Fibroblast of lung (primary cell): Measurements from ENCODE around the gene SRPRB. TPM values are rescaled to one million over a fixed set of nuclear protein-coding genes. Genes with fewer than 3 reads are reported as not detected.

Source experiments
- DNase-seq, 2 donors: peaks; one replicate each; pipeline versions ENCODE4 v3.0.0 to v3.0.0-alpha.2; 2010; ENCODE audit warnings: low read depth in 2 of 2
- H2AFZ ChIP-seq: 2 replicates; pipeline ENCODE4 v1.5.1; 2012; ENCODE audit warnings: low read length, control low read depth, inconsistent platforms
- H3K27ac ChIP-seq: 2 replicates; pipeline ENCODE4 v1.5.1; 2011; ENCODE audit warnings: low read length, control low read depth; ENCODE audit not compliant: insufficient read depth
- H3K27me3 ChIP-seq: 2 replicates; pipeline ENCODE4 v1.5.1; 2011; ENCODE audit warnings: mild to moderate bottlenecking, low read length; ENCODE audit not compliant: control insufficient read depth, insufficient read depth
- H3K36me3 ChIP-seq: 2 replicates; pipeline ENCODE4 v1.5.1; 2011; ENCODE audit warnings: low read length; ENCODE audit not compliant: control insufficient read depth, insufficient read depth
- H3K4me1 ChIP-seq: 2 replicates; pipeline ENCODE4 v1.5.1; 2011; ENCODE audit warnings: low read length; ENCODE audit not compliant: control insufficient read depth, insufficient read depth; ENCODE audit errors: extremely low read depth
- H3K4me2 ChIP-seq: 2 replicates; pipeline ENCODE4 v1.5.1; 2011; ENCODE audit warnings: low read length, control low read depth; ENCODE audit not compliant: insufficient read depth; ENCODE audit errors: extremely low read depth
- H3K4me3 ChIP-seq, 4 experiments: fragments of 200-600 bp in 1 of 4; sonication (generic) in 1 of 4; replicated peaks in 1 of 4; 2 replicates each; pipeline ENCODE4 v1.5.1; 2011 to 2016; ENCODE audit warnings: low read length in 4 of 4, low read depth in 3 of 4, mild to moderate bottlenecking in 3 of 4, control low read depth in 2 of 4, inconsistent platforms in 1 of 4, mixed read lengths in 1 of 4; ENCODE audit not compliant: insufficient read depth in 1 of 4; ENCODE audit errors: control extremely low read depth in 1 of 4
- H3K79me2 ChIP-seq: 2 replicates; pipeline ENCODE4 v1.5.1; 2012; ENCODE audit warnings: mild to moderate bottlenecking, low read length, inconsistent platforms; ENCODE audit not compliant: control insufficient read depth, insufficient read depth
- H3K9ac ChIP-seq: 2 replicates; pipeline ENCODE4 v1.5.1; 2011; ENCODE audit warnings: mild to moderate bottlenecking, low read length, control low read depth; ENCODE audit not compliant: insufficient read depth
- H3K9me3 ChIP-seq: 2 replicates; pipeline ENCODE4 v1.5.1; 2012; ENCODE audit warnings: low read depth, low read length; ENCODE audit not compliant: control insufficient read depth, insufficient read depth
- H4K20me1 ChIP-seq: 2 replicates; pipeline ENCODE4 v1.5.1; 2011; ENCODE audit warnings: low read length; ENCODE audit not compliant: control insufficient read depth, insufficient read depth; ENCODE audit errors: extremely low read depth
- EZH2 ChIP-seq: IDR thresholded peaks from 2 replicates; pipeline ENCODE4 v1.5.1; 2012; ENCODE audit warnings: low read length, control low read depth, mild to moderate bottlenecking; ENCODE audit errors: missing control alignments
- polyA plus RNA-seq, 2 donors: library from polyadenylated mRNA; depleted of rRNA in 1 of 2; stranded (reverse) in 1 of 2; unstranded in 1 of 2; fragments of >200 nt; gene quantifications; 2 replicates each; pipeline ENCODE4 v1.2.1, GENCODE V29; 2011 to 2012; ENCODE audit warnings: missing spikeins in 1 of 2
- total RNA-seq: library from RNA; depleted of rRNA; stranded (reverse); fragments of >200 nt; gene quantifications from 2 replicates; pipeline ENCODE4 v1.2.1, GENCODE V29; 2014
- TF ChIP-seq, protein P1 (sequence below), 2 donors: IDR thresholded peaks in 1 of 2; conservative IDR thresholded peaks in 1 of 2; 1 replicate in 1 of 2; 2 replicates in 1 of 2; pipeline ENCODE4 v1.5.1; 2011 to 2012; ENCODE audit warnings: low read length in 2 of 2, control low read depth in 1 of 2, inconsistent platforms in 1 of 2, low read depth in 1 of 2, mild to moderate bottlenecking in 1 of 2

The SRPRB gene
- total and polyA plus RNA-seq, 2 donors (not counting 1 experiment from before 2014, with no cell fraction given): 63.1 to 69.2 TPM

DNA sequence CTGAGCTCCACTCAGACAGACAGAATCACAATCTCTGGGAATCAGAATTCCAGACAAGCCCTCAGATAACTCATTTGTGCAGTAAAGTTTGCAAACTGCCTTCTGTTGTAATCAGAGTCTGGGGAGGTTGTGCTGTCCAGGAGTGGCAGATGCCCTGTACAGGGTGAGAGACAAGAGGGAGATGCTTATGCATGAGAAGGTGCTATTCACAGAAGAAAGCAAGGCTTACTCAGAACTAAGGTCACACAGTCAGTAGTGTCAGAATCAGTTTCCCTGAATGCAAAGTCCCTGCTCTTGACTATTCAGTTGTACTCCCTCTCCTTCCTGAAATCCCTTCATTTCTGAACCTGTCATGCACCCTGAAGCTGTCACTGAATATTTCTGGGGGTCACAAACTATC is 43.7 kb downstream of the SRPRB start:
- DNase-seq: no peak
- H3K79me2 ChIP-seq: no peaks in the 10 kb centered on the region
- no peak overlapping the region for H3K9ac ChIP-seq

DNA sequence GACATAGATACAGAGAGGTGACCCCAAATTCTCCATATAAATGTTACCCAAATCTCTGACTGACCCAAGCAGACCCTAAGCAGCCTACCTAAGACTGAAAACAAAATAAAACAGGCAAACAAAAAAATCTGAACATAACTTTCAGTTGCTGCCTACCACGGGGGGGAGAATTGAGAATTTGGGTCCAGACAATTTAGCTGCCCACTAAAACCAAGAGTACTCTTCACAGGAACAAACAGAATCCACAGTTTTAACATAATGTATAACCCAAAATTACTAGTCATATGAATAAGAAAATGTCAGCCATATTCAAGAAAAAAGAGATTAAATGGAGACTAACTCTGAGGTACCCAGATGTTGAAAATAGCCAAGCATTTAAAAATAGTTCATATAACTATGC is 44.4 kb downstream of the SRPRB start:
- no peaks in the 10 kb centered on the region for H3K9me3 ChIP-seq
- no peaks in the 10 kb centered on the region for H4K20me1 ChIP-seq
- H3K4me1 ChIP-seq: no peaks in the 10 kb centered on the region
- no peak overlapping the region for H3K4me3 ChIP-seq
- H3K36me3 ChIP-seq: no peaks in the 10 kb centered on the region
- H2AFZ ChIP-seq: no peak overlapping the region
- H3K27ac ChIP-seq: no peak overlapping the region
- no peak for DNase-seq
- no peaks in the 10 kb centered on the region for H3K79me2 ChIP-seq
- no peak for TF ChIP-seq EZH2
- TF ChIP-seq, protein P1, sequence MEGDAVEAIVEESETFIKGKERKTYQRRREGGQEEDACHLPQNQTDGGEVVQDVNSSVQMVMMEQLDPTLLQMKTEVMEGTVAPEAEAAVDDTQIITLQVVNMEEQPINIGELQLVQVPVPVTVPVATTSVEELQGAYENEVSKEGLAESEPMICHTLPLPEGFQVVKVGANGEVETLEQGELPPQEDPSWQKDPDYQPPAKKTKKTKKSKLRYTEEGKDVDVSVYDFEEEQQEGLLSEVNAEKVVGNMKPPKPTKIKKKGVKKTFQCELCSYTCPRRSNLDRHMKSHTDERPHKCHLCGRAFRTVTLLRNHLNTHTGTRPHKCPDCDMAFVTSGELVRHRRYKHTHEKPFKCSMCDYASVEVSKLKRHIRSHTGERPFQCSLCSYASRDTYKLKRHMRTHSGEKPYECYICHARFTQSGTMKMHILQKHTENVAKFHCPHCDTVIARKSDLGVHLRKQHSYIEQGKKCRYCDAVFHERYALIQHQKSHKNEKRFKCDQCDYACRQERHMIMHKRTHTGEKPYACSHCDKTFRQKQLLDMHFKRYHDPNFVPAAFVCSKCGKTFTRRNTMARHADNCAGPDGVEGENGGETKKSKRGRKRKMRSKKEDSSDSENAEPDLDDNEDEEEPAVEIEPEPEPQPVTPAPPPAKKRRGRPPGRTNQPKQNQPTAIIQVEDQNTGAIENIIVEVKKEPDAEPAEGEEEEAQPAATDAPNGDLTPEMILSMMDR (conservative IDR thresholded peaks at IDR 0.05 in 1 of 2, IDR thresholded peaks at IDR 0.05 in 1 of 2; ENCODE audit: low read depth in 1 of 2, low read length in 2 of 2): no peak
- no peak overlapping the region for H3K9ac ChIP-seq
- peaks cover 8% of the 10 kb centered on the region for H3K27me3 ChIP-seq
- H3K4me2 ChIP-seq: no peak overlapping the region

More for the DNA sequence above, 43.7 kb downstream of the SRPRB start:
- Histone ChIP-seq H3K4me3 (no peak overlapping the region), H3K27ac (no peak overlapping the region), H4K20me1 (no peaks in the 10 kb centered on the region), H2AFZ (no peak overlapping the region), H3K4me2 (no peak overlapping the region), H3K4me1 (no peaks in the 10 kb centered on the region), H3K36me3 (no peaks in the 10 kb centered on the region), H3K27me3 (peaks cover 8% of the 10 kb centered on the region), H3K9me3 (no peaks in the 10 kb centered on the region)
- TF ChIP-seq, protein P1 (conservative IDR thresholded peaks at IDR 0.05 in 1 of 2, IDR thresholded peaks at IDR 0.05 in 1 of 2; ENCODE audit: low read depth in 1 of 2, low read length in 2 of 2): no peak

DNA sequence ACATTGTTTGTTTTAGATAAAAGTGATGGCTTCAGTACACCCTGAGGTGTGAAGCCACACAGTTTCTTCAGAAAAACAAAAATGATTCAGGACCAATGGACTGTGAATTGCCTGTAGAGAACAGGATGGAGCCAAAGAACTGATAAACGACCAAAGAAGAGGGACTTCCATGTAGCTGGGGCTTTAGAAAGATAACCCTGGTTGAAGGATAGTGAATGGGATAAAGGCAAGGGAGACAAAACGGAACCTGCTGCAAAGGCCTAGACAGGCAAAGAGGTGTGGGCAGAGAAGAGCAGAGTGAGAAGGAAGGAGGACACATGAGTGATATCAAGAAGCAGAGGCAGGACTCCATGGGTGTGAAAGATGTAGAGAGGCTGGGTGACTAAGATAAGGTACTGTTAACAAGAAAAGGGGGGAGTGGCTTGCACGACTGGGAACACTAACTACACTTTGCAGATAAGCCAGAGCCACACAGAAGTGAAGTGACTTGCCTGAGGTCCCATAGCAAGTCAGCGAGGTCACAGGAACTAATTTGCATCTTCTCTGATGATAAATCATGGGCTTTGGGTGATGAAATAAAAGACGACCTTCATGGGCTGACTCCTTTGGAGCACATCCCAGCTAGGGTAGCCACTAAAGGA is 45.8 kb downstream of the SRPRB start:
- no peaks in the 10 kb centered on the region for H3K4me1 ChIP-seq
- H3K4me3 ChIP-seq: no peak overlapping the region
- no peaks in the 10 kb centered on the region for H4K20me1 ChIP-seq
- no peaks in the 10 kb centered on the region for H3K79me2 ChIP-seq
- H3K4me2 ChIP-seq: no peak overlapping the region
- TF ChIP-seq EZH2: no peak
- TF ChIP-seq, protein P1 (conservative IDR thresholded peaks at IDR 0.05 in 1 of 2, IDR thresholded peaks at IDR 0.05 in 1 of 2; ENCODE audit: low read depth in 1 of 2, low read length in 2 of 2): no peak
- H2AFZ ChIP-seq: no peak overlapping the region
- H3K27me3 ChIP-seq: peaks cover 8% of the 10 kb centered on the region
- no peaks in the 10 kb centered on the region for H3K36me3 ChIP-seq
- DNase-seq: no peak
- H3K9ac ChIP-seq: no peak overlapping the region
- no peak overlapping the region for H3K27ac ChIP-seq
- no peaks in the 10 kb centered on the region for H3K9me3 ChIP-seq
